Heart right ventricle (tissue), 16 donors: ENCODE results near the gene BOK. TPM values are rescaled to one million over a fixed set of nuclear protein-coding genes. Genes with fewer than 3 reads are reported as not detected.

Source experiments
- ATAC-seq, 8 donors: fragments of 200-7000 bp; cut with Tn5 transposase; one replicate each; pipeline ENCODE4 v1.9.1; 2020; ENCODE audit warnings: mild to moderate bottlenecking in 8 of 8, moderate library complexity in 8 of 8, moderate number of reproducible peaks in 1 of 8
- DNase-seq, 2 donors: peaks; one replicate each; pipeline ENCODE4 v3.0.0-alpha.2; 2020
- H3K27ac ChIP-seq, 10 donors: fragments of 200-600 bp; sonication (generic) in 2 of 10; one replicate each; pipeline versions ENCODE4 v1.5.0 to v1.8.0; 2020 to 2022; ENCODE audit warnings: mild to moderate bottlenecking in 3 of 10
- H3K27me3 ChIP-seq, 7 donors: fragments of 200-600 bp; one replicate each; pipeline ENCODE4 v1.8.0; 2021 to 2022; ENCODE audit warnings: mild to moderate bottlenecking in 2 of 7
- H3K36me3 ChIP-seq, 9 donors: fragments of 200-600 bp; sonication (generic) in 1 of 9; one replicate each; pipeline versions ENCODE4 v1.5.0 to v1.8.0; 2020 to 2022; ENCODE audit warnings: mild to moderate bottlenecking in 2 of 9
- H3K4me1 ChIP-seq, 9 donors: fragments of 200-600 bp; sonication (generic) in 1 of 9; one replicate each; pipeline versions ENCODE4 v1.5.0 to v1.8.0; 2020 to 2022; ENCODE audit warnings: mild to moderate bottlenecking in 4 of 9
- H3K4me3 ChIP-seq, 10 donors: fragments of 200-600 bp; sonication (generic) in 2 of 10; one replicate each; pipeline versions ENCODE4 v1.5.0 to v1.8.0; 2020 to 2022; ENCODE audit warnings: mild to moderate bottlenecking in 7 of 10, moderate library complexity in 2 of 10
- H3K9me3 ChIP-seq, 11 donors: fragments of 200-600 bp in 10 of 11; sonication (generic) in 2 of 11; one replicate each; pipeline versions ENCODE4 v1.5.0 to v1.8.0; 2013 to 2022; ENCODE audit warnings: mild to moderate bottlenecking in 2 of 11, control low read depth in 1 of 11, moderate library complexity in 1 of 11
- WGBS, 2 donors: extraction: QIAGEN DNeasy Blood & Tissue Kit; methylation state at CpG; one replicate each; pipeline ENCODE4 v1.1.7; 2013; ENCODE audit warnings: inconsistent platforms in 1 of 2; 5-methylcytosine and 5-hydroxymethylcytosine counted together
- intact Hi-C, 10 donors: fragments of 100-400 bp; cut with DNase I; formaldehyde crosslinking; loops; one replicate each; pipeline versions ENCODE4 v1.11.1 to v1.14.2; 2022
- polyA plus RNA-seq, 2 donors: library from polyadenylated mRNA; stranded (reverse); fragments of 200-250 nt; gene quantifications; one replicate each; pipeline ENCODE4 v1.2.3, GENCODE V29; 2013
- total RNA-seq, 10 donors: library from RNA; stranded (reverse); fragmentation: NEBNext Ultra II Directional in 3 of 10; extraction: Animal tissue kit (Norgen Biotek cat#: 25700) in 3 of 10; gene quantifications; one replicate each; pipeline versions ENCODE4 v1.2.1 to v1.2.4, GENCODE V29; 2021 to 2023
- TF ChIP-seq, protein P1 (sequence below), 9 donors: fragments of 200-600 bp; sonication (generic) in 2 of 9; IDR thresholded peaks; one replicate each; pipeline versions ENCODE4 v1.5.0 to v1.8.0; 2021 to 2022; ENCODE audit warnings: antibody characterized with exemption in 9 of 9, mild to moderate bottlenecking in 5 of 9, moderate library complexity in 1 of 9
- donor health status: Arrhythmogenic right ventricular cardiomyopathy.
- donor health status: ischemic (EF 13 %, LVEDD 7.1; RV severe dilation, severe dysfunction).
- donor health status: healthy with polysubstance abuse.
- donor health status: DM: no; HTN: yes; CAD: no.
- donor health status: DM: no; HTN: no; CAD: no.
- donor health status: ischemic (EF 25% LVEDD 6.9; RV normal size, moderate dysfunction).
- donor health status: ischemic (EF 25% LVEDD 5.7; RV mildly dilated, moderate dysfunction).
- donor health status: healthy.
- donor health status: DM: yes; HTN: yes; CAD: no.
- donor health status: Ischemic cardiomyopathy.
- donor health status: ischemic (EF 35%, LVEDD 5.7; RV mildly dilated, moderate dysfunction).
- donor health status: nonischemic (EF 11% LVEDD 7.7; RV severe dilation, severe dysfunction).
- donor health status: DM: yes; HTN: yes; CAD: no.
- donor health status: PGD.
- donor health status: ischemic (EF 29% LVEDD 5.4; RV normal size, mild dysfunction).
- donor health status: nonischemic (EF 23%, LVEDD 6.1; RV moderate dilation, normal function).

The BOK gene
- total and polyA plus RNA-seq, 12 donors: 1.6 to 15.6 (median 3.3) TPM

GRCh38 chr2:241615041-241615440 is 56.5 kb downstream of the BOK start:
- Histone ChIP-seq H3K4me3 (no peak overlapping the region), H3K27me3 (no peaks in the 10 kb centered on the region), H3K4me1 (peaks cover 4 to 61% (median 41%) of the 10 kb centered on the region in 9 donors), H3K27ac (no peak overlapping the region), H3K9me3 (no peaks in the 10 kb centered on the region), H3K36me3 (peaks cover 0 to 4% (median 0%) of the 10 kb centered on the region in 9 donors)
- intact Hi-C loops: loop anchor here in 4 of 10 donors (2.0 to 10.0 kb wide), 4 partner anchors 106 to 260 kb away; partner anchors contain the start of genes STK25 (in 4 of the 4) and FARP2 (in 1 of the 4)
- TF ChIP-seq, protein P1, sequence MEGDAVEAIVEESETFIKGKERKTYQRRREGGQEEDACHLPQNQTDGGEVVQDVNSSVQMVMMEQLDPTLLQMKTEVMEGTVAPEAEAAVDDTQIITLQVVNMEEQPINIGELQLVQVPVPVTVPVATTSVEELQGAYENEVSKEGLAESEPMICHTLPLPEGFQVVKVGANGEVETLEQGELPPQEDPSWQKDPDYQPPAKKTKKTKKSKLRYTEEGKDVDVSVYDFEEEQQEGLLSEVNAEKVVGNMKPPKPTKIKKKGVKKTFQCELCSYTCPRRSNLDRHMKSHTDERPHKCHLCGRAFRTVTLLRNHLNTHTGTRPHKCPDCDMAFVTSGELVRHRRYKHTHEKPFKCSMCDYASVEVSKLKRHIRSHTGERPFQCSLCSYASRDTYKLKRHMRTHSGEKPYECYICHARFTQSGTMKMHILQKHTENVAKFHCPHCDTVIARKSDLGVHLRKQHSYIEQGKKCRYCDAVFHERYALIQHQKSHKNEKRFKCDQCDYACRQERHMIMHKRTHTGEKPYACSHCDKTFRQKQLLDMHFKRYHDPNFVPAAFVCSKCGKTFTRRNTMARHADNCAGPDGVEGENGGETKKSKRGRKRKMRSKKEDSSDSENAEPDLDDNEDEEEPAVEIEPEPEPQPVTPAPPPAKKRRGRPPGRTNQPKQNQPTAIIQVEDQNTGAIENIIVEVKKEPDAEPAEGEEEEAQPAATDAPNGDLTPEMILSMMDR (IDR thresholded peaks at IDR 0.05): no peak
- no peak for ATAC-seq
- no peak for DNase-seq
- 88 to 90% methylated on average over 11 of the region's 11 CpGs for WGBS, 2 donors

GRCh38 chr2:241615522-241616052 is 57.0 kb downstream of the BOK start:
- Histone ChIP-seq H3K36me3 (peaks cover 0 to 4% (median 0%) of the 10 kb centered on the region in 9 donors), H3K27me3 (no peaks in the 10 kb centered on the region), H3K4me1 (peaks cover 4 to 57% (median 38%) of the 10 kb centered on the region in 9 donors), H3K9me3 (no peaks in the 10 kb centered on the region), H3K27ac (peak overlapping the region in 4 of 10 donors; percentile 9 to 89 (median 50)), H3K4me3 (no peak overlapping the region)
- 91% methylated on average over 16 of the region's 16 CpGs for WGBS, 2 donors
- ATAC-seq: peak in 2 of 8 donors; percentile 5 to 34
- no peak for DNase-seq
- TF ChIP-seq, protein P1 (IDR thresholded peaks at IDR 0.05): no peak
- intact Hi-C loops: loop anchor here in 4 of 10 donors (2.0 to 10.0 kb wide), 4 partner anchors 107 to 261 kb away; partner anchors contain the start of genes STK25 (in 4 of the 4) and FARP2 (in 1 of the 4)

DNA sequence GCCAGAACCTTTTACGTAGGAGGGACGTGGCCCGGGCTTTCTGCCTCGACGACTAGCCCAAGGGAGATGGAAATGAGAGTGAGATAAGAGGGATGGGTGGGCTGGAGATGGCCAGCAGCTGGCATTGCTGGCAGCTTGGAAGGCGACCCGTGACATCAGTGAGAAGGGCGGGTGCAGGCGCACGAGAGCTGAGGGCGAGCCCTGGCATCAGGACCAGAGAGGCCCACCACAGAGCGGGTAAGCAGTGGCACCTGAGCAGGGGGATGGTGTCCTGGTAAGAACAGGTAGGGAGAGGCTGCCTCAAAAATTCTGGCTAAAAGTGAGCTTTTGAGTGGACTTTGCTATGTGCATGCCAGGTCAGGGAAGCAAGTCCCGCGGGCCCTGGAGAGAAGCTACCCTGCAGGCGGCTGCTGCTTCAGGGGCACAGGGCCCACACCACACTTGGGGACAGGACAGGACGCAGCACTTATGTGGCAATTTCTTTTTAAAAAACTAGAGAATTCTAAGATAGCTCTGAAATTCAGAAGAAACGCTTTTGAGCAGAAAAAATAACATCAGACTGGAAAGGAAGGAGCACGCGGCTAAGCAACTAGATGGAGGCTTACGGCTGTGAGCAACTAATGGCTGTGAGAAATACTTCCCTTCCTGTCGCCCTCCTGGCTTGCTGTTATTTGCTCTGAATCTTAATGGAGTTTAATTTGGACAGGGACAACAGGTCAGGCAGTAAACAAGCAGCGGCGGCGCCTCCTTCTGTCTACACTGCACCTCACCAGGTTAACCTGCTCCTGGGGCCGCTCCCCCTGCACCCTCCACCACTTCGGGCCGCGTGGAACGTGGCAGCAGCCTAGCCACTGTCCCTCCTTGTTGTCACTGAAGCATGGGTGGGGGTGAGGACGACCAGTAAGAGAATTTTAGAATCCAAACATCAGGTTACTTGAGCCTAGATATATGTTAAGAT is 57.9 kb downstream of the BOK start:
- DNase-seq (no peak), ATAC-seq (peak in 5 of 8 donors; percentile 4 to 29 (median 25))
- H3K4me1 ChIP-seq: peaks cover 4 to 55% (median 33%) of the 10 kb centered on the region in 9 donors
- TF ChIP-seq, protein P1 (IDR thresholded peaks at IDR 0.05): no peak
- H3K36me3 ChIP-seq: peaks cover 0 to 4% (median 0%) of the 10 kb centered on the region in 9 donors
- H3K27me3 ChIP-seq: no peaks in the 10 kb centered on the region
- WGBS, 2 donors: 86% methylated on average over 30 of the region's 30 CpGs
- H3K9me3 ChIP-seq: no peaks in the 10 kb centered on the region
- intact Hi-C loops: loop anchor here in 3 of 10 donors (5.0 to 10.0 kb wide), 3 partner anchors 109 to 262 kb away; partner anchors contain the start of genes STK25 (in 3 of the 3) and FARP2 (in 1 of the 3)
- peak overlapping the region in 9 of 10 donors; percentile 0 to 52 (median 43) for H3K4me3 ChIP-seq
- H3K27ac ChIP-seq: peak overlapping the region in 8 of 10 donors; percentile 11 to 89 (median 80)
